ENCODE data around the gene PIAS3.
"Not testable (repeated sequence)": the region's sequence is repeated elsewhere in the genome, so short reads cannot be mapped to it uniquely, and the experiment has no call there.

The PIAS3 gene

DNA sequence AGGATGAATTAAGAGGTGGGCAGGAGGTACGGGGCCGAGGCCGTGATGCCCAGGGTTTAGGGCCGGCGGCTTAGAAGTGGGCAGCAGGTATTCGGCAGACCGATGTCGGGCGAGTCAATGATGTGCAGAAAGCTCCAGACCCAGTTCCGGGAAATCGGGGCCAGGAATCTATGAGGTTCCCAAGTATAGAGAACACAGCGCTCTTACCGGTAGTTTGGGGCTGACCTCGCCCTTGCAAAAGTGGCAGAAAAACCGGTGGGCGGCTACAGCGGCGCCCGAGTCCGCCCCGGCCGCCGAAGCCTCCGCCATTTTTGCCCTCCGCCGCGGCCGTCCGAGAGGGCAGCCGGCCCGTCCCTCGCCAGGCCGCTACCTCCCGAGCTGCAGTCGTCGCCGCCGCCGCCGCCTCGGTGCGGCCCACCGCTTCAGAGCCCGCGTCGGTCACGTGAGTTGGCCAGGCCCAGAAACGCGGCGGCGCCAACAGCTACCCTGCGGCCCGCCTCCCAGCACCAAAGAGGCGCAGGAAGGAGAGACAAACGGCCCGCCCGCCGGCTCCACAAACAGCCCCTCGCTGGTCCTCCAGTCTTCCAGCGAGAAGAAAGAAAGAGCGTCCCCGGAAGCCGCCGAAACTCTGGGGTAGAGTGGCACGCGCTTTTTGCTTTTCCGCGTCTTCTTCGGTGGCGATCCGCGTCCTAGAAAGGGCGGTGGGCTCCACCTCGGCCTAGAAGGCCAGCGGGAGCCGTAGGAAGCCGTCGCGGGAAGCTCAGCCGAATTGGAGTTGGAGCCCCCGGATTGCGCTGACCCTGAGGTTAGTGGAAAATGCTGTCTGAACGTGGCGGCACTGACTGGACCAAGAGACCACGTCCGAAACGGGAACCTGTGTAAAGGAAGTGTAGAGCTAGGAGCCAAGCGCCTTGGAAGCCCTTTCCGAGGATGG lies 35.0 kb downstream of the PIAS3 start, which contains the start of the genes POLR3C and RNF115:
POLR3C (plus strand) TSS at position 636 of the 934 bp plus-strand sequence. CDS start 1,577 bp downstream, outside the sequence.
RNF115 (minus strand) TSS at position 531 of the 934 bp plus-strand sequence; CDS start at position 309, 222 bp downstream.
- DNase-seq (ENCODE audit: low read depth), result peak; percentile 80

GRCh38 chr1:145822779-145823331 lies 36.0 kb downstream of the PIAS3 start:
- not testable (repeated sequence) for DNase-seq (ENCODE audit: low read depth)

DNA sequence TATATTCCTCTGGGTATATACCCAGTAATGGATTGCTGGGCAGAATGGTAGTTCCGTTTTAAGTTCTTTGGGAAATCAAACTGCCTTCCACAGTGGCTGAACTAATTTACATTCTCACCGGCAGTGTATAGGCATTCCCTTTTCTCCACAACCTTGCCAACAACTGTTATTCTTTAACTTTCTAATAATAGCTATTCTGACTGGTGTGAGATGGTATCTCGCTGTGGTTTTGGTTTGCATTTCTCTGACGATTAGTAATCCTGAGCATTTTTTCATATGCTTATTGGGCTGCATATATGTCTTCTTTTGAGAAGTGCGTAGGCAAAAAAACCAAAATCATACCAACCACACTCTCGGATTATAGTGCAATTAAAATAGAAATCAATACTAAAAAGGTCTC lies 40.8 kb downstream of the PIAS3 start:
- DNase-seq (ENCODE audit: low read depth), result not testable (repeated sequence)

DNA sequence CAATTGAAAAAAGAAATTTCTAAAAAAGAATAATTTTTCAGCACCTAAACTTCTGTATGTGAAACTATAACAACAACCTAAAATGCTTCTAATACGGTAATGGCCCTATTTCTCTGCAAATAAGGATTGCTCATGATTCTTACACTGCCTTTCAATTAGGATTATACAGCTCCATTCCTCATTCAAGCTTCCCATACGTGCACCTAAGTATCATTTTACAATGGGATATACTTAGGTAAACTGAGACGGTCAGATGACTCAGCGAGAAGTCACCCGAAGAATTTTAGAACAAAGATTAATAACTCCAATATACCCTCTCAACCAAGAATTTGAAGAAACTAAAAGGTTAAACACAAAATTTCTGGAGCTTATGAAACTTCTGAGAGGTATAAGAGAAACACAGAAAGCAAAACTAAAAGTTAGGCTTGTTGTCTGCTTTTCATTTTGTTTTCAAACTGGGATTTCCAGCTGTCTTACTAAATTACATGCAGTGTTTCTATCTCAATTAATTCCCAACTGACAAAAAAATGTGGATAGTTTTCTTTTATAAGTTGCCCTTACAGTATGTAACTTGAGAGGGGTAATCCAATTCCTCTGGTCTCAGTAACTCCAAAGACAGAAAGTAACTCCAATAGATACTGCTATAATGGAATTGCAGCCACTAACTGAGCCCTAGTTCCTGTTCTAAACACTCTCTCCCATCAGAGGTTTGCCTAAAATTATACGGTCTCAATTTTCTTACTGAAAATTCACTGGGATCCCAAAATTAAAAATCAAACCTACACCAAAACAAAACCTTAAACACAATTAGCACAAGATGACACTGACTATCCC lies 45.7 kb downstream of the PIAS3 start:
- not testable (repeated sequence) for DNase-seq (ENCODE audit: low read depth)

- DNase-seq (ENCODE audit: low read depth), result no peak
These were observed 52.0 kb downstream of the PIAS3 start for GRCh38 chr1:145806844-145807243.

- no peak for DNase-seq (ENCODE audit: low read depth)
These were observed 52.5 kb downstream of the PIAS3 start for GRCh38 chr1:145806408-145806807.

- no peak for DNase-seq (ENCODE audit: low read depth)
These were observed 53.8 kb downstream of the PIAS3 start for GRCh38 chr1:145805057-145805456.

DNA sequence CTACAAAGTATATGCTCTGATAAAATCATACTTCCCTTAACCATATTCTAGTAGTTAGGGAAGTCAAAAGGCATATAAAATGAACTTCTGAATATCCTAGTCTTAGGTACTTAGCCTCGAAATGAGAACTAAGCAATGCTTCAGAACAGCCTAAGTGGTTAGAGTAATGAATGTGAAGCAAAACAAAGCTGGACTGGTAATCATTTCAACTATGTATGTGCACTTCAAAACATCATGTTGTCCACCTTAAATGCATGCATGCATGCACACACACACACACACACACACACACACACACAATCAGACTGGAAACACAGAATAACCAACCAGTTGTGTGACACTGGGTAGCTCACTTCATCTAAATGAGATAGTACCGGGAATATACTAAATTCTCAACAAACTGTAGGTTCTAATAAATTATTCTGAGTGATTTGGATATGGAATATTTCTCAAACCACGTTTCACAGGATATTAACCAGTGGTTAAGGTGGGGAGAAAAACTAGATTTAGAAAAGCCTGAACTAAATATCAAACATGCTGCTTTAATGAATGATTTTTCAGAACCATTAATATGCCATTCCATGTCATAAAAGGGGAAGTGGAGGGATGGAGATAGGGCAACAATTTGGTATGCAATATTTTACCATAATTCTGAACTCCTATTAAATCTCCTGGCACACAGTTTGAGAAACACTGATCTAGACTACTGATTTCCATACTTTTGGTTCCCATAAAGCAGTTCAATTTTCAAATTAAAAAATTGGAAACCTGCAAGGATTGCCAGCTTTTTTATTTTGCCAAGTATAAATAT lies 54.4 kb downstream of the PIAS3 start:
- no peak for DNase-seq (ENCODE audit: low read depth)

DNA sequence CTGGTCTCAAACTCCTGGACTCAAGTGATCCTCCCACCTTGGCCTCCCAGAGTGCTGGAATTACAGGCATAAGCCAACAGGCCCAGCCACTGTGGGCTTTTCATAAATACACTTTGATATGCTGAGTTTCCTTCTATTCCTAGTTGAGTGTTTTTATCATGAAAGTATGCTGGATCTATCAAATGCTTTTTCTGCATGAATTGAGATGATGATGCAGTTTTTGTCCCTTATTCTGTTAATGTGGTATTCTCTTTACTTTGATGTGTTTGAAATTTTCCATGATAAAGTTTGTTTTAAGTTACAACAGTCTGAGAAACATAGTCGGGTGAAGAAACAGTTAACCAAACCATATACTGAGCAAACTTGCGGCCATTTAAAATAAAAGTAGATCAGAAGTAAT lies 59.1 kb downstream of the PIAS3 start:
- DNase-seq (ENCODE audit: low read depth), result no peak
